GM13977 (cell line): ENCODE measurements around the gene SUSD6.

ENCODE experiments used
- DNase-seq: peaks from one replicate; pipeline ENCODE4 v3.0.0; 2012; ENCODE audit warnings: low spot score
- CTCF ChIP-seq: IDR thresholded peaks from 2 replicates; pipeline ENCODE4 v1.5.1; 2012; ENCODE audit warnings: mild to moderate bottlenecking, control low read depth; ENCODE audit not compliant: insufficient read depth; ENCODE audit errors: extremely low read depth, missing control alignments
- in situ Hi-C: fragments of 300-500 bp; cut with MboI; formaldehyde crosslinking; loops from one replicate; pipeline ENCODE4 v1.12.0; 2022; ENCODE audit warnings: low sequenced_read_pairs, low pct_unique_long_range_greater_than_20kb, mixed read lengths, inconsistent platforms; ENCODE audit not compliant: unreplicated experiment

Gene SUSD6

GRCh38 chr14:69626132-69626500 is 14.7 kb downstream of the SUSD6 start:
- no peak for DNase-seq
- in situ Hi-C loops, result no loop called here
- TF ChIP-seq CTCF, result no peak

- in situ Hi-C loops, result no loop called here
- no peak for TF ChIP-seq CTCF
- no peak for DNase-seq
Measured at GRCh38 chr14:69629225-69630127, 18.1 kb downstream of the SUSD6 start.

GRCh38 chr14:69630360-69630759 is 19.0 kb downstream of the SUSD6 start:
- DNase-seq, result no peak
- no peak for TF ChIP-seq CTCF
- in situ Hi-C loops, result no loop called here

GRCh38 chr14:69631509-69631908 is 20.1 kb downstream of the SUSD6 start:
- in situ Hi-C loops, result no loop called here
- no peak for TF ChIP-seq CTCF
- DNase-seq, result no peak

- no peak for DNase-seq
- in situ Hi-C loops, result no loop called here
- TF ChIP-seq CTCF, result no peak
Measured at GRCh38 chr14:69632164-69632563, 20.8 kb downstream of the SUSD6 start.

- TF ChIP-seq CTCF, result no peak
- in situ Hi-C loops, result no loop called here
Measured at GRCh38 chr14:69632593-69633151, 21.3 kb downstream of the SUSD6 start.

More at GRCh38 chr14:69632593-69633151, 21.3 kb downstream of the SUSD6 start:
- no peak for DNase-seq
